Smooth muscle cell (in vitro differentiated cells): Measurements from ENCODE around the gene NRGN. TPM values are rescaled to one million over a fixed set of nuclear protein-coding genes. Genes with fewer than 3 reads are reported as not detected.

Source experiments
- DNase-seq: peaks from one replicate; lab custom pipeline; 2025; ENCODE audit not compliant: unreplicated experiment; lab: John Stamatoyannopoulos, UW
- H2AFZ ChIP-seq: fragments of 200-600 bp; sonication (generic); 2 replicates; pipeline ENCODE4 v1.6.0; 2016; ENCODE audit warnings: antibody characterized with exemption, low read depth, mild to moderate bottlenecking
- H3F3A ChIP-seq: fragments of 200-600 bp; sonication (generic); 2 replicates; pipeline ENCODE4 v1.6.0; 2017; ENCODE audit warnings: antibody characterized with exemption, low read depth
- H3K27ac ChIP-seq: fragments of 200-600 bp; sonication (generic); 2 replicates; pipeline ENCODE4 v1.5.1; 2016; ENCODE audit warnings: low read depth, mild to moderate bottlenecking
- H3K27me3 ChIP-seq: fragments of 200-600 bp; sonication (generic); 2 replicates; pipeline ENCODE4 v1.6.1; 2016; ENCODE audit warnings: low read depth, mild to moderate bottlenecking
- H3K36me3 ChIP-seq: fragments of 200-600 bp; sonication (generic); 2 replicates; pipeline ENCODE4 v1.5.1; 2016; ENCODE audit warnings: low read depth
- H3K4me1 ChIP-seq: fragments of 200-600 bp; sonication (generic); 2 replicates; pipeline ENCODE4 v1.5.1; 2016; ENCODE audit warnings: low read depth
- H3K4me2 ChIP-seq: fragments of 200-600 bp; sonication (generic); 2 replicates; pipeline ENCODE4 v1.6.0; 2016; ENCODE audit warnings: mild to moderate bottlenecking
- H3K4me3 ChIP-seq: fragments of 200-600 bp; sonication (generic); 2 replicates; pipeline ENCODE4 v1.5.1; 2016; ENCODE audit warnings: mild to moderate bottlenecking
- H3K79me2 ChIP-seq: fragments of 200-600 bp; sonication (generic); 2 replicates; pipeline ENCODE4 v1.6.0; 2016; ENCODE audit warnings: low read depth, mild to moderate bottlenecking
- H3K9ac ChIP-seq: fragments of 200-600 bp; sonication (generic); 2 replicates; pipeline ENCODE4 v1.6.0; 2016; ENCODE audit warnings: low read depth
- H3K9me3 ChIP-seq: fragments of 200-600 bp; sonication (generic); replicated peaks from 2 replicates; pipeline ENCODE4 v1.5.1; 2016; ENCODE audit warnings: low read depth
- H4K20me1 ChIP-seq: fragments of 200-600 bp; sonication (generic); 2 replicates; pipeline ENCODE4 v1.6.0; 2016; ENCODE audit warnings: low read depth
- CTCF ChIP-seq: fragments of 200-600 bp; sonication (generic); IDR thresholded peaks from 2 replicates; pipeline ENCODE4 v1.5.1; 2017; ENCODE audit warnings: borderline replicate concordance, mild to moderate bottlenecking, antibody characterized with exemption; ENCODE audit not compliant: insufficient read depth, poor library complexity, severe bottlenecking
- WGBS: methylation state at CpG from one replicate; pipeline ENCODE4 v1.1.7; 2016; ENCODE audit warnings: low lambda C conversion rate; 5-methylcytosine and 5-hydroxymethylcytosine counted together
- polyA plus RNA-seq: library from polyadenylated mRNA; unstranded; fragments of >200 nt; fragmentation: Nextera tagmentation; extraction: Ambion mirVana; gene quantifications from 2 replicates; pipeline ENCODE4 v1.2.1, GENCODE V29; 2016
- total RNA-seq: library from RNA; depleted of rRNA; stranded (reverse); fragments of >200 nt; gene quantifications from 2 replicates; pipeline ENCODE4 v1.2.3, GENCODE V29; 2014

NRGN gene
- total and polyA plus RNA-seq, 2 experiments from 2014 or later, result 1.2 to 2.0 TPM

GRCh38 chr11:124793466-124794278 lies 53.9 kb downstream of the NRGN start:
- no peaks in the 10 kb centered on the region for H3K9me3 ChIP-seq
- DNase-seq, result no peak
- no peaks in the 10 kb centered on the region for H3F3A ChIP-seq
- H3K4me1 ChIP-seq, result peaks cover 20% of the 10 kb centered on the region
- no peak overlapping the region for H3K27ac ChIP-seq
- H2AFZ ChIP-seq, result no peak overlapping the region
- H3K4me2 ChIP-seq, result no peak overlapping the region
- no peaks in the 10 kb centered on the region for H3K36me3 ChIP-seq
- peaks cover 100% of the 10 kb centered on the region for H3K79me2 ChIP-seq
- H3K4me3 ChIP-seq, result no peak overlapping the region
- H4K20me1 ChIP-seq, result peaks cover 99% of the 10 kb centered on the region
- no peak overlapping the region for H3K9ac ChIP-seq
- H3K27me3 ChIP-seq, result no peaks in the 10 kb centered on the region
- peak; percentile 64 for TF ChIP-seq CTCF
- WGBS, result 88% methylated on average over 2 of the region's 2 CpGs

- peaks cover 76% of the 10 kb centered on the region for H4K20me1 ChIP-seq
- no peak overlapping the region for H2AFZ ChIP-seq
- no peaks in the 10 kb centered on the region for H3K9me3 ChIP-seq
- H3K4me3 ChIP-seq, result no peak overlapping the region
- TF ChIP-seq CTCF, result no peak
- H3K36me3 ChIP-seq, result no peaks in the 10 kb centered on the region
- H3K4me2 ChIP-seq, result no peak overlapping the region
- H3K9ac ChIP-seq, result no peak overlapping the region
- H3K27me3 ChIP-seq, result no peaks in the 10 kb centered on the region
- H3K27ac ChIP-seq, result no peak overlapping the region
- WGBS, result 95% methylated on average over 3 of the region's 3 CpGs
- DNase-seq, result no peak
- peaks cover 26% of the 10 kb centered on the region for H3K4me1 ChIP-seq
- H3K79me2 ChIP-seq, result peaks cover 89% of the 10 kb centered on the region
- H3F3A ChIP-seq, result peaks cover 5% of the 10 kb centered on the region
Measured at GRCh38 chr11:124796312-124796711, 56.6 kb downstream of the NRGN start.

Other genes with a start within 250 kb of the NRGN start
- not detected in 2 replicates for gene OR8B12, start 196.3 kb upstream of the NRGN start, total RNA-seq
- gene OR8B12, start 196.3 kb upstream of the NRGN start, polyA plus RNA-seq, result not detected in 2 replicates
- not detected in 2 replicates for gene OR8A1, start 169.9 kb upstream of the NRGN start, total RNA-seq
- gene OR8A1, start 169.9 kb upstream of the NRGN start, polyA plus RNA-seq, result not detected in 2 replicates
- gene PANX3, start 128.5 kb upstream of the NRGN start, total RNA-seq, result not detected in 2 replicates
- gene PANX3, start 128.5 kb upstream of the NRGN start, polyA plus RNA-seq, result not detected in 2 replicates
- gene TBRG1, start 117.1 kb upstream of the NRGN start, total RNA-seq, result 23.4 and 30.6 TPM in 2 replicates
- 28.5 and 28.9 TPM in 2 replicates for gene TBRG1, start 117.1 kb upstream of the NRGN start, polyA plus RNA-seq
- 12.5 and 14.1 TPM in 2 replicates for gene SIAE, start 66.2 kb upstream of the NRGN start, total RNA-seq
- 9.7 and 11.5 TPM in 2 replicates for gene SIAE, start 66.2 kb upstream of the NRGN start, polyA plus RNA-seq
- 6.1 and 12.2 TPM in 2 replicates for gene SPA17, start 66.0 kb upstream of the NRGN start, total RNA-seq
- gene SPA17, start 66.0 kb upstream of the NRGN start, polyA plus RNA-seq, result 7.4 and 9.2 TPM in 2 replicates
- not detected in 2 replicates for gene VSIG2, start 12.3 kb downstream of the NRGN start, total RNA-seq
- gene VSIG2, start 12.3 kb downstream of the NRGN start, polyA plus RNA-seq, result not detected in 2 replicates
- gene ESAM, start 22.3 kb downstream of the NRGN start, total RNA-seq, result 0.31 and 0.76 TPM in 2 replicates
- gene ESAM, start 22.3 kb downstream of the NRGN start, polyA plus RNA-seq, result 0.94 and 1.5 TPM in 2 replicates
- 18.8 and 25.3 TPM in 2 replicates for gene MSANTD2, start 60.5 kb downstream of the NRGN start, total RNA-seq
- gene MSANTD2, start 60.5 kb downstream of the NRGN start, polyA plus RNA-seq, result 11.4 and 13.6 TPM in 2 replicates
- gene ROBO3, start 125.5 kb downstream of the NRGN start, total RNA-seq, result 8.9 and 10.4 TPM in 2 replicates
- 10.8 and 12.8 TPM in 2 replicates for gene ROBO3, start 125.5 kb downstream of the NRGN start, polyA plus RNA-seq
- not detected in 2 replicates for gene ROBO4, start 157.9 kb downstream of the NRGN start, total RNA-seq
- 0.06 and 0.40 TPM in 2 replicates for gene ROBO4, start 157.9 kb downstream of the NRGN start, polyA plus RNA-seq
- not detected in 2 replicates for gene HEPN1, start 179.3 kb downstream of the NRGN start, total RNA-seq
- not detected in 2 replicates for gene HEPN1, start 179.3 kb downstream of the NRGN start, polyA plus RNA-seq
- gene HEPACAM, start 196.1 kb downstream of the NRGN start, total RNA-seq, result not detected in 2 replicates
- gene HEPACAM, start 196.1 kb downstream of the NRGN start, polyA plus RNA-seq, result not detected in 2 replicates
- 2.7 and 4.0 TPM in 2 replicates for gene CCDC15, start 214.3 kb downstream of the NRGN start, total RNA-seq
- gene CCDC15, start 214.3 kb downstream of the NRGN start, polyA plus RNA-seq, result 1.2 and 1.9 TPM in 2 replicates